ENCODE data around the gene NDUFAF8. TPM values are rescaled to one million over a fixed set of nuclear protein-coding genes. Genes with fewer than 3 reads are reported as not detected.

NDUFAF8 gene
- total RNA-seq, 1 experiment from 2014 or later: 60.1 TPM

DNA sequence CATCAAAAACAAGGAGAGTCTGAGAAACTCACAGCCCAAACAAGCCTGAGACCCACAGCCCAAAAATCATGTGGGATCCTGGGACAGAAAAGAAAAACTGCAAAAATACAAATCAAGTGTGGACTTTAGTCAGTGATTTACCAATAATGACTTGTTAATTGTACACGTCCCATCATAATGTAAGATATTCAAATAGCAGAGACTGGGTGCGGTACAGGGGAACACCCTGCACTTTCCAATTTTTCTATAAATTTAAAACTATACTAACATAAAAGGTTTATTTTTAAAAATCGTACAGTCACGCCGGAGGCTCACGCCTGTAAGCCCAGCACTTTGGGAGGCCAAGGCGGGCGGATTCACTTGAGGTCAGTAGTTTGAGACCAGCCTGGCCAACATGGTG lies 25.1 kb upstream of the NDUFAF8 start:
- H3K4me1 Mint-ChIP-seq: peaks cover 3 to 4% of the 10 kb centered on the region in 2 experiments; a peak in 1 of 4 replicates
- H4K20me1 ChIP-seq (ENCODE audit: control insufficient read depth, insufficient read depth, insufficient read length): no peaks in the 10 kb centered on the region
- H3K4me1 ChIP-seq (ENCODE audit: insufficient read depth, low read length): no peaks in the 10 kb centered on the region
- H3K4ac ChIP-seq (ENCODE audit: low read depth, low read length): no peak overlapping the region
- H3K56ac ChIP-seq (ENCODE audit: insufficient read length, low read depth, low read length): no peak overlapping the region
- H2BK120ac ChIP-seq (ENCODE audit: low read depth, low read length, poor library complexity, severe bottlenecking): no peak overlapping the region
- no CpG with 5 or more reads among the region's 8 CpGs for WGBS (ENCODE audit: extremely low coverage, insufficient read length, low lambda C conversion rate)
- no peaks in the 10 kb centered on the region for H3K23me2 ChIP-seq (ENCODE audit: insufficient read length, low read depth, low read length, poor library complexity, severe bottlenecking)
- H2BK20ac ChIP-seq (ENCODE audit: low read depth, low read length, poor library complexity, severe bottlenecking): no peak overlapping the region
- no peak overlapping the region for H4K91ac ChIP-seq (ENCODE audit: insufficient read length, low read depth, low read length)
- H3K4me3 Mint-ChIP-seq: no peak overlapping the region
- H2AFZ ChIP-seq (ENCODE audit: low read length): no peak overlapping the region
- no peaks in the 10 kb centered on the region for H3K27me3 ChIP-seq (ENCODE audit: insufficient read depth, low read length)
- no peak overlapping the region for H2BK15ac ChIP-seq (ENCODE audit: low read depth, low read length)
- no peaks in the 10 kb centered on the region for H3K9me3 Mint-ChIP-seq
- H2AK5ac ChIP-seq (ENCODE audit: insufficient read length, low read length): no peak overlapping the region
- no peak overlapping the region for H3K23ac ChIP-seq (ENCODE audit: insufficient read length, low read depth, low read length)
- no peak overlapping the region for H4K5ac ChIP-seq (ENCODE audit: insufficient read length, low read depth, low read length)
- H2BK12ac ChIP-seq (ENCODE audit: insufficient read length, low read depth, low read length): no peak overlapping the region
- H3K27ac ChIP-seq (ENCODE audit: insufficient read length, low read depth, low read length): no peak overlapping the region
- H3K4me2 ChIP-seq (ENCODE audit: insufficient read depth, insufficient read length, low read length): no peak overlapping the region
- DNase-seq: no peak
- H3K27ac Mint-ChIP-seq: no peak overlapping the region
- no peaks in the 10 kb centered on the region; the same call in 1 of the 2 replicates for H3K79me2 ChIP-seq (ENCODE audit: insufficient read depth, low read length)
- TF ChIP-seq, protein P1, sequence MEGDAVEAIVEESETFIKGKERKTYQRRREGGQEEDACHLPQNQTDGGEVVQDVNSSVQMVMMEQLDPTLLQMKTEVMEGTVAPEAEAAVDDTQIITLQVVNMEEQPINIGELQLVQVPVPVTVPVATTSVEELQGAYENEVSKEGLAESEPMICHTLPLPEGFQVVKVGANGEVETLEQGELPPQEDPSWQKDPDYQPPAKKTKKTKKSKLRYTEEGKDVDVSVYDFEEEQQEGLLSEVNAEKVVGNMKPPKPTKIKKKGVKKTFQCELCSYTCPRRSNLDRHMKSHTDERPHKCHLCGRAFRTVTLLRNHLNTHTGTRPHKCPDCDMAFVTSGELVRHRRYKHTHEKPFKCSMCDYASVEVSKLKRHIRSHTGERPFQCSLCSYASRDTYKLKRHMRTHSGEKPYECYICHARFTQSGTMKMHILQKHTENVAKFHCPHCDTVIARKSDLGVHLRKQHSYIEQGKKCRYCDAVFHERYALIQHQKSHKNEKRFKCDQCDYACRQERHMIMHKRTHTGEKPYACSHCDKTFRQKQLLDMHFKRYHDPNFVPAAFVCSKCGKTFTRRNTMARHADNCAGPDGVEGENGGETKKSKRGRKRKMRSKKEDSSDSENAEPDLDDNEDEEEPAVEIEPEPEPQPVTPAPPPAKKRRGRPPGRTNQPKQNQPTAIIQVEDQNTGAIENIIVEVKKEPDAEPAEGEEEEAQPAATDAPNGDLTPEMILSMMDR (conservative IDR thresholded peaks at IDR 0.05): no peak
- no peaks in the 10 kb centered on the region for H3K27me3 Mint-ChIP-seq (ENCODE audit: low read depth)
- no peak overlapping the region for H4K8ac ChIP-seq (replicated peaks; ENCODE audit: insufficient read length, low read depth, low read length)
- no peak overlapping the region for H3K14ac ChIP-seq (ENCODE audit: insufficient read depth, low read length)
- peaks cover 4 to 15% (median 13%) of the 10 kb centered on the region in 3 experiments; a peak in 6 of 7 replicates for H3K36me3 Mint-ChIP-seq (ENCODE audit: insufficient read depth in 1 of 3, low read depth in 3 of 3)
- no peaks in the 10 kb centered on the region for H3K9me3 ChIP-seq (ENCODE audit: control insufficient read depth, low read depth, low read length)
- H3K18ac ChIP-seq (ENCODE audit: insufficient read length, low read depth, low read length): no peak overlapping the region
- H3K79me1 ChIP-seq (ENCODE audit: insufficient read depth, low read depth, low read length, poor library complexity, severe bottlenecking): no peaks in the 10 kb centered on the region
- H3K9ac ChIP-seq (ENCODE audit: extremely low read depth, insufficient read length, low read length): no peak overlapping the region
- no peak overlapping the region for H2BK5ac ChIP-seq (ENCODE audit: insufficient read length, low read length)
- H3T11ph ChIP-seq (ENCODE audit: low read length): no peak overlapping the region
